GM23338 (cell line): ENCODE data around the gene DIAPH3.

Source experiments
- CREB1 ChIP-seq: fragments of 250-450 bp; sonication (Bioruptor Pico); IDR thresholded peaks from 2 replicates; pipeline ENCODE4 v1.5.0; 2020; ENCODE audit warnings: low read depth, mild to moderate bottlenecking, moderate library complexity
- CTCF ChIP-seq, 2 experiments: fragments of 200-600 bp in 1 of 2; sonication (generic) in 1 of 2; conservative IDR thresholded peaks; 2 replicates each; pipeline versions ENCODE4 v1.5.1 to v1.6.1; 2016 to 2017; ENCODE audit warnings: antibody characterized with exemption in 2 of 2, low read depth in 2 of 2, mild to moderate bottlenecking in 2 of 2, moderate library complexity in 1 of 2
- ETS1 ChIP-seq: IDR thresholded peaks from 2 replicates; pipeline ENCODE4 v1.6.1; 2016; ENCODE audit warnings: antibody characterized with exemption
- EZH2 ChIP-seq: fragments of 200-600 bp; sonication (generic); IDR thresholded peaks from one replicate; pipeline ENCODE4 v1.8.0; 2017; ENCODE audit warnings: antibody characterized with exemption, mild to moderate bottlenecking, low read depth; ENCODE audit not compliant: unreplicated experiment
- EZH2phosphoT487 ChIP-seq: fragments of 200-600 bp; sonication (generic); IDR thresholded peaks from one replicate; pipeline ENCODE4 v1.8.1; 2018; ENCODE audit warnings: antibody characterized with exemption; ENCODE audit not compliant: unreplicated experiment
- JUNB ChIP-seq: IDR thresholded peaks from one replicate; pipeline ENCODE4 v1.6.1; 2016; ENCODE audit warnings: antibody characterized with exemption; ENCODE audit not compliant: unreplicated experiment
- NANOG ChIP-seq: IDR thresholded peaks from 2 replicates; pipeline ENCODE4 v1.6.1; 2016; ENCODE audit warnings: antibody characterized with exemption, borderline replicate concordance
- POLR2AphosphoS5 ChIP-seq: IDR thresholded peaks from 2 replicates; pipeline ENCODE4 v1.6.1; 2016; ENCODE audit warnings: antibody characterized with exemption, low read depth
- REST ChIP-seq: IDR thresholded peaks from one replicate; pipeline ENCODE4 v1.6.1; 2018; ENCODE audit warnings: antibody characterized with exemption; ENCODE audit not compliant: unreplicated experiment
- STAT1 ChIP-seq: IDR thresholded peaks from one replicate; pipeline ENCODE4 v1.6.1; 2016; ENCODE audit warnings: antibody characterized with exemption; ENCODE audit not compliant: unreplicated experiment
- ZNF114 ChIP-seq: fragments of 250-450 bp; sonication (Bioruptor Pico); IDR thresholded peaks from 2 replicates; pipeline ENCODE4 v1.5.0; 2020; ENCODE audit warnings: mild to moderate bottlenecking, moderate library complexity

DNA sequence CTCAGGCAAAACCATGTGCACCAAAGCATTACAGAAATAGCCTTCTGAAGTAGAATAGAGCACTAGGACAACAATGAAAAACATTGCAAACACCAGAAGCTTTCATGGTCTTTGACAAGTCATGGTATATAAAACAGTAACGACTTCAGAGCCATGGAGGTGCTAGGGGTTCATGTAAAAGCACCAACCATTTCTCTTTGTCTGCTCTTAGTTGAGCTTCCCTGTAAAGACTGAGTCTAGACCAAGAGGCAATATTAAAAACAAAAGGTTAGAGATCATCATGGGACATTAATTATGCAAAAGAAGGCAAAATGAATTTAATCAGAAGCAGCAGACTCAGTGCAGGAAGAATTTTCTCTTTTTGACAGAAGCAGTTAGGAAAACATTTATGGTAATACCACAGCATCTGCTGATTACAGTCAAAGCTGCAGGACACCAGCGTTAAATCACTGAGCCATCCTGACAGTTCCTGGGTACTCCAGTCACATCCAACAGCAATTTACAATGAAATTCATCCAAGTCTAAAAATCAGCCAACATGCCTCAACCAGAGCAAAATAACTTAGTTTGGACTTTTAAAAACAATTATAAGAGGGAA lies 476.8 kb downstream of the DIAPH3 start:
- TF ChIP-seq EZH2phosphoT487 (no peak), CREB1 (no peak), CTCF (conservative IDR thresholded peaks at IDR 0.05; ENCODE audit: low read depth in 2 of 2) (no peak), POLR2AphosphoS5 (no peak), REST (no peak), EZH2 (no peak), ETS1 (no peak), JUNB (no peak), ZNF114 (CRISPR knock-in tag) (no peak), STAT1 (no peak), NANOG (no peak)
